Measurements from ENCODE around the gene EIF2AK2.
A peak's percentile ranks its signal among the peaks of the same experiment; 100 is the strongest.
"Not testable (repeated sequence)": the region's sequence is repeated elsewhere in the genome, so short reads cannot be mapped to it uniquely, and the experiment has no call there.

EIF2AK2 gene

DNA sequence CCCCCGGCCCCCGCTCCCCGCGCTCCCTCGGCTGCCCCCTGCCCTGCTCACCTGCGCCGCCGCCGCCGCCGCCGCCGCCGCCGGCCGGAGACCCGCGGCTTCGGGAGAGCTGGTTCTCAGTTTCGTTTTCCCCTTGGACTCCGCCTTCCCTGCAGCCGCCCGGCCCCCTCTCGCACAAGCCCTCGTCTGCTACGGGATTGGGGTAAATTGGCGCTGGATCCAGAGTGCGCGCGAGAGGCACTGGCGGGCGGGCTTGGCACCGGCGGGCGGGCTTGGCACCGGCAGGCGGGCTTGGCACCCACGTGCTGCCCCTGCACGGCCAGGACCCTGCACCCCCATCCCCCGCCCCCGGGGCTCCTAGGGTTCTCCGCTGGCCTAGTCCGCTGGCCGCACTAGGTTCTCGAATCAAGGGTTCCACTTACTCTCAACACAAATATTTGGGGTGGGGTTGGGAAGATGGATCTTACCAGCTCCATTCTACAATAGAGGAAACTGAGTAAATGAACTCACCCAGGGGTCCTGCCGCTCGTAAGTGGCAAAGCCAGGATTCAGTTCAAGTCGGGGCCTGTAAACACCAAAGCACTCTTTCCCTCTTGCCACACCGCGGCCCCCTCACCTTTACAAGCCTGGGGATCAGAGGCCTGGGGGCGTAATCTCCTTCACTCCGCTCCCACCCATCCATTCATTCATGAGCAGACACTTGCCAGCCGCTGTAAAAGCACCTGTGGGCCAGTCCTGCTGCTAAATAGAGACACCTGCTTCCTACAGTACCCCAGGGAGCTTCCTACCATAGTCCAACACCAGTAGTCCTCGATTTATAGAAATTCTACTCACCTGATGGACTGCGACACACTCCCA, at the start of gene EIF2AK2:
TSS of gene EIF2AK2 (minus strand) at position 124 of the 858 bp plus-strand sequence. CDS start 9,174 bp downstream, outside the sequence.
- H4K20me1 ChIP-seq (ENCODE audit: insufficient read depth): no peaks in the 10 kb centered on the region
- TF ChIP-seq, protein P1, sequence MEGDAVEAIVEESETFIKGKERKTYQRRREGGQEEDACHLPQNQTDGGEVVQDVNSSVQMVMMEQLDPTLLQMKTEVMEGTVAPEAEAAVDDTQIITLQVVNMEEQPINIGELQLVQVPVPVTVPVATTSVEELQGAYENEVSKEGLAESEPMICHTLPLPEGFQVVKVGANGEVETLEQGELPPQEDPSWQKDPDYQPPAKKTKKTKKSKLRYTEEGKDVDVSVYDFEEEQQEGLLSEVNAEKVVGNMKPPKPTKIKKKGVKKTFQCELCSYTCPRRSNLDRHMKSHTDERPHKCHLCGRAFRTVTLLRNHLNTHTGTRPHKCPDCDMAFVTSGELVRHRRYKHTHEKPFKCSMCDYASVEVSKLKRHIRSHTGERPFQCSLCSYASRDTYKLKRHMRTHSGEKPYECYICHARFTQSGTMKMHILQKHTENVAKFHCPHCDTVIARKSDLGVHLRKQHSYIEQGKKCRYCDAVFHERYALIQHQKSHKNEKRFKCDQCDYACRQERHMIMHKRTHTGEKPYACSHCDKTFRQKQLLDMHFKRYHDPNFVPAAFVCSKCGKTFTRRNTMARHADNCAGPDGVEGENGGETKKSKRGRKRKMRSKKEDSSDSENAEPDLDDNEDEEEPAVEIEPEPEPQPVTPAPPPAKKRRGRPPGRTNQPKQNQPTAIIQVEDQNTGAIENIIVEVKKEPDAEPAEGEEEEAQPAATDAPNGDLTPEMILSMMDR (conservative IDR thresholded peaks at IDR 0.05; ENCODE audit: low read depth, low read length): no peak
- no peaks in the 10 kb centered on the region for H3K27me3 ChIP-seq (ENCODE audit: insufficient read depth, low read depth)
- H3K4me2 ChIP-seq: peak within 1 kb of the TSS; percentile 95
- H3K9ac ChIP-seq: peak within 1 kb of the TSS; percentile 87
- peaks cover 19% of the 10 kb centered on the region for H3K4me1 ChIP-seq (ENCODE audit: low read depth, poor library complexity, severe bottlenecking)
- H3K79me2 ChIP-seq (ENCODE audit: insufficient read depth, low read depth): peaks cover 14% of the 10 kb centered on the region; the same call in 1 of the 2 replicates
- peak within 1 kb of the TSS; percentile 83 for H2AFZ ChIP-seq (ENCODE audit: low read depth)
- H3K27ac ChIP-seq: peak within 1 kb of the TSS; percentile 43; the same call in 1 of the 2 replicates
- peak within 1 kb of the TSS; percentile 74 for H3K4me3 ChIP-seq (IDR thresholded peaks at IDR 0.05; ENCODE audit: insufficient read depth, low read depth, low read length)
- H3K36me3 ChIP-seq (ENCODE audit: insufficient read depth): no peaks in the 10 kb centered on the region

DNA sequence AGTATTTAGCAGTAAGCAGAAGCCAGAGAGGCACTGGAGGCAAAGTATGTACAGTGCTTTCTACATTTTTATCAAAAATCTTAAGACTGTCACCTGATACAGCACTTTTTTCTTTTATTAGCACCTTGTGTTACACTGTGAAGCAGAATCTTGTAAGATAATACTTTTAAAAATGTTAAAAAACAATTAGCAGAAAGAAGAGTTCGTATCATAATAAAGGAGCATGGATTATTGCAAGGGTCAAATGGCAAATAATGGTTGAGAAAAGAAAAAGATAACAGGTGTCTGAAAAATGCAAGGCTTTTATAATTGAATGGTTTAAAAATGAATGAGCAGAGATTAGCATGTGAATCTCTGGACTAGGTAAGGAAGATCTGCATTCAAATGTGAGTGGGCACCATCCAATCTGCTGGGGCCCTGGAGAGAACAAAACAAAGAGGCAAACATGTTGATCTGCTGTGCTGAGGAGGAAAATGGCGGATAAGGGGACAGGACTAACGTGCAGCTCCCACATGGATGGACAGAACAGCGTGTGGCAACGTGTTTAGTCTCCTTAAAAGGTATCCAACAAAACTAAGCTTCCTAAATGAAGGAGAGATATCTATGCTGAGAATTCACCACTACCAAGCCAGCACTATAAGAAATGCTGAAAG, 49.0 kb upstream of the EIF2AK2 start:
- Histone ChIP-seq H3K4me2 (no peak overlapping the region), H3K79me2 (ENCODE audit: insufficient read depth, low read depth) (peaks cover 22% of the 10 kb centered on the region; the same call in 1 of the 2 replicates), H3K9ac (no peak overlapping the region), H4K20me1 (ENCODE audit: insufficient read depth) (no peaks in the 10 kb centered on the region), H3K27ac (no peak overlapping the region), H3K4me3 (IDR thresholded peaks at IDR 0.05; ENCODE audit: insufficient read depth, low read depth, low read length) (no peak overlapping the region), H3K4me1 (ENCODE audit: low read depth, poor library complexity, severe bottlenecking) (no peaks in the 10 kb centered on the region), H2AFZ (ENCODE audit: low read depth) (no peak overlapping the region), H3K36me3 (ENCODE audit: insufficient read depth) (peaks cover 25% of the 10 kb centered on the region; the same call in 1 of the 2 replicates), H3K27me3 (ENCODE audit: insufficient read depth, low read depth) (no peaks in the 10 kb centered on the region)
- TF ChIP-seq, protein P1 (conservative IDR thresholded peaks at IDR 0.05; ENCODE audit: low read depth, low read length): no peak

DNA sequence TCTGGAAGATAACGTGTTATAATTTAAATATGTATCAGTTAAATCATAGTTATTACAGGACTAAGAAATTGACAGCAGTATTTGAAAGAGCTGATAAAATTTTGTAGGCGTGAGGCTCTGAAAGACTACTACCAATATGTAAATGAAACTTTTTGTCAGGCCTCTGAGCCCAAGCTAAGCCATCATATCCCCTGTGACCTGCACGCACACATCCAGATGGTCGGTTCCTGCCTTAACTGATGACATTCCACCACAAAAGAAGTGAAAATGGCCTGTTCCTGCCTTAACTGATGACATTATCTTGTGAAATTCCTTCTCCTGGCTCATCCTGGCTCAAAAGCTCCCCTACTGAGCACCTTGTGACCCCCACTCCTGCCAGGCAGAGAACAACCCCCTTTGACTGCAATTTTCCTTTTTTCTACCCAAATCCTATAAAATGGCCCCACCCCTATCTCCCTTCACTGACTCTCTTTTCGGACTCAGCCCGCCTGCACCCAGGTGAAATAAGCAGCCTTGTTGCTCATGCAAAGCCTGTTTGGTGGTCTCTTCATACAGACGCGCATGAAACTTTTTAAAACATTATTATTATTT, 48.4 kb upstream of the EIF2AK2 start:
- Histone ChIP-seq H3K79me2 (ENCODE audit: insufficient read depth, low read depth) (peaks cover 22% of the 10 kb centered on the region; the same call in 1 of the 2 replicates), H3K36me3 (ENCODE audit: insufficient read depth) (peaks cover 25% of the 10 kb centered on the region; the same call in 1 of the 2 replicates)
- H3K4me1 ChIP-seq (ENCODE audit: low read depth, poor library complexity, severe bottlenecking); H3K27me3 ChIP-seq (ENCODE audit: insufficient read depth, low read depth); H3K9ac ChIP-seq; H3K4me2 ChIP-seq; H3K4me3 ChIP-seq (IDR thresholded peaks at IDR 0.05; ENCODE audit: insufficient read depth, low read depth, low read length); H2AFZ ChIP-seq (ENCODE audit: low read depth); H4K20me1 ChIP-seq (ENCODE audit: insufficient read depth); H3K27ac ChIP-seq: not testable (repeated sequence)

DNA sequence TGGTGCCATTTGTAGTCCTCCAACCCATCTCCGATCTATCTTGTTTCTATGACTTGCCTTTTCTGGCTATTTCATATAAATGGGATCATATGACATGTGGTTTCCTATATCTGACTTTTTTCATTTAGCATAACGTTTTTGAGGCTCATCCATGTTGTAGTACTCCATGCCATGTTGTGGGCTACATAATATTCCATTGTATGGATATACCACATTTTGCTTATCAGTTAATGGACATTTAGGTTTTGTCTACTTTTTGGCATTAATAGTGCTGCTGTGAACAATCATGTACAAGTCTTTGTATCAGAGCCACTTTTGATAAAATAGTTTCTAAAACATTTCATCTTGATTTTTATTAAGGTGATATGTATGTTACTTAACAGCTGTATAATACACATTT, 46.9 kb upstream of the EIF2AK2 start:
- no peaks in the 10 kb centered on the region for H3K27me3 ChIP-seq (ENCODE audit: insufficient read depth, low read depth)
- H3K4me2 ChIP-seq: no peak overlapping the region
- H3K27ac ChIP-seq: no peak overlapping the region
- H3K9ac ChIP-seq: no peak overlapping the region
- peaks cover 17% of the 10 kb centered on the region; the same call in 1 of the 2 replicates for H3K36me3 ChIP-seq (ENCODE audit: insufficient read depth)
- H4K20me1 ChIP-seq (ENCODE audit: insufficient read depth): no peaks in the 10 kb centered on the region
- TF ChIP-seq, protein P1 (conservative IDR thresholded peaks at IDR 0.05; ENCODE audit: low read depth, low read length): no peak
- H3K4me3 ChIP-seq (IDR thresholded peaks at IDR 0.05; ENCODE audit: insufficient read depth, low read depth, low read length): no peak overlapping the region
- no peak overlapping the region for H2AFZ ChIP-seq (ENCODE audit: low read depth)
- no peaks in the 10 kb centered on the region for H3K4me1 ChIP-seq (ENCODE audit: low read depth, poor library complexity, severe bottlenecking)
- peaks cover 24% of the 10 kb centered on the region; the same call in 1 of the 2 replicates for H3K79me2 ChIP-seq (ENCODE audit: insufficient read depth, low read depth)

All from KMS-11 (cell line).